ENCODE results near the gene TM4SF1. TPM values are rescaled to one million over a fixed set of nuclear protein-coding genes. Genes with fewer than 3 reads are reported as not detected.

The TM4SF1 gene
- polyA plus RNA-seq, 1 of the 3 experiments (the other 2 are of a cell fraction): 209 TPM

DNA sequence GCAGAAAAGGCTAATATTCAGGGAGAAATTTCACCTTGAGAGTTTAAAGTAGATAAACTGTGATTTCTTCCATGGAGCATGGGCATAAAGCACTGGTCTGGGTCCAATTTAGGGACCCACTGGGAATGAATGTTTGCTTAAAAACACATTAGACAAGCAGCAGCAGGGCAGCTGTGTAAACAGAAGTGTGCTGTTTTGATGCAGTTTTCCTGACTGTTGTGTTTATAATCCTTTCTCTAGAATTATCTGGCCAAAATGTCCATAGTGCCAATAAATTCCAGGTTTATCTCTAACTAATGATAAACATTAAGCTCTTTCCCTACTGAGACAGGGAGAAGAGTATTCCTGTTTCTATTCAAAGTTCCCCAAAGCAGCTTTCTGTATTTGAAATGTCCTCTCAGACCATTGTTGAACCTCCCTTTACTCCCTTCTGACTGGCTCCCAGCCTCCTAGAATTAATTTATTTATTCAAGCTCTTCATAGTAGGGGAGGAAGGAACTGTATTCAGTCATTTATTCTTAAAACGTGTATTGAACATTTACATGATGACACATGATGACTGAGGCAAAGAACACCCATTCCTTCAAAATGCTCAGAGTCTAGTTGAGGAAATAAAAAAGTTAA lies 37.0 kb downstream of the TM4SF1 start:
- DNase-seq: no peak
- ChIA-PET CTCF (interaction anchor here (0.8 to 1.0 kb wide), 2 partner anchors 138 to 140 kb away, joined by 3 read pairs; no protein-coding TSS in a partner anchor), POLR2A (no interaction called here)
- Histone ChIP-seq H3K79me2 (ENCODE audit: insufficient read depth) (no peaks in the 10 kb centered on the region), H3K9ac (peak overlapping the region; percentile 58), H3K4me2 (peak overlapping the region; percentile 62), H3F3A (replicated peaks; ENCODE audit: insufficient read depth) (peaks cover 30% of the 10 kb centered on the region), H3K27ac (ENCODE audit: low read depth in 2 of 2, low read length in 1 of 2) (peak overlapping the region; percentile 84 to 88; a peak in 3 of 4 replicates), H4K20me1 (ENCODE audit: insufficient read depth) (no peaks in the 10 kb centered on the region), H3K27me3 (ENCODE audit: insufficient read depth) (no peaks in the 10 kb centered on the region), H3K9me2 (no peaks in the 10 kb centered on the region), H3K9me3 (no peaks in the 10 kb centered on the region), H2AFZ (ENCODE audit: low read depth) (peak overlapping the region; percentile 10; the same call in 1 of the 2 replicates), H3K4me3 (ENCODE audit: low read depth in 2 of 2, low read length in 1 of 2) (peak overlapping the region in 1 of 2 experiments; percentile 14; a peak in 1 of 4 replicates), H3K4me1 (ENCODE audit: control insufficient read depth in 1 of 2, insufficient read depth in 2 of 2, low read depth in 1 of 2, low read length in 1 of 2) (peaks cover 0 to 26% of the 10 kb centered on the region in 2 experiments; a peak in 3 of 4 replicates), H3K36me3 (replicated peaks in 1 of 2; ENCODE audit: control insufficient read depth in 1 of 2, insufficient read depth in 2 of 2, low read length in 1 of 2) (no peaks in the 10 kb centered on the region)
- TF ChIP-seq TCF12 (IDR thresholded peaks at IDR 0.05): 0 out of 2 replicates have a peak, but pooled peaks have one; percentile 2
- TF ChIP-seq, protein P1, sequence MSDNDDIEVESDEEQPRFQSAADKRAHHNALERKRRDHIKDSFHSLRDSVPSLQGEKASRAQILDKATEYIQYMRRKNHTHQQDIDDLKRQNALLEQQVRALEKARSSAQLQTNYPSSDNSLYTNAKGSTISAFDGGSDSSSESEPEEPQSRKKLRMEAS (IDR thresholded peaks at IDR 0.05; ENCODE audit: low read depth): no peak
- TF ChIP-seq YY1 (IDR thresholded peaks at IDR 0.05; ENCODE audit: low read depth): no peak
- no peak for TF ChIP-seq MXI1 (IDR thresholded peaks at IDR 0.05; ENCODE audit: low read depth, low read length)
- TF ChIP-seq FOXJ3 (CRISPR knock-in tag; IDR thresholded peaks at IDR 0.05): no peak
- TF ChIP-seq, protein P2, sequence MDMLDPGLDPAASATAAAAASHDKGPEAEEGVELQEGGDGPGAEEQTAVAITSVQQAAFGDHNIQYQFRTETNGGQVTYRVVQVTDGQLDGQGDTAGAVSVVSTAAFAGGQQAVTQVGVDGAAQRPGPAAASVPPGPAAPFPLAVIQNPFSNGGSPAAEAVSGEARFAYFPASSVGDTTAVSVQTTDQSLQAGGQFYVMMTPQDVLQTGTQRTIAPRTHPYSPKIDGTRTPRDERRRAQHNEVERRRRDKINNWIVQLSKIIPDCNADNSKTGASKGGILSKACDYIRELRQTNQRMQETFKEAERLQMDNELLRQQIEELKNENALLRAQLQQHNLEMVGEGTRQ (IDR thresholded peaks at IDR 0.05; ENCODE audit: borderline replicate concordance, low read depth, low read length): no peak
- TF ChIP-seq NRF1 (IDR thresholded peaks at IDR 0.05; ENCODE audit: low read depth, low read length): no peak
- TF ChIP-seq, protein P3, sequence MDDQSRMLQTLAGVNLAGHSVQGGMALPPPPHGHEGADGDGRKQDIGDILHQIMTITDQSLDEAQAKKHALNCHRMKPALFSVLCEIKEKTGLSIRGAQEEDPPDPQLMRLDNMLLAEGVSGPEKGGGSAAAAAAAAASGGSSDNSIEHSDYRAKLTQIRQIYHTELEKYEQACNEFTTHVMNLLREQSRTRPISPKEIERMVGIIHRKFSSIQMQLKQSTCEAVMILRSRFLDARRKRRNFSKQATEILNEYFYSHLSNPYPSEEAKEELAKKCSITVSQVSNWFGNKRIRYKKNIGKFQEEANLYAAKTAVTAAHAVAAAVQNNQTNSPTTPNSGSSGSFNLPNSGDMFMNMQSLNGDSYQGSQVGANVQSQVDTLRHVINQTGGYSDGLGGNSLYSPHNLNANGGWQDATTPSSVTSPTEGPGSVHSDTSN (IDR thresholded peaks at IDR 0.05): no peak
- 7% methylated on average over 1 of the region's 1 CpG for WGBS (ENCODE audit: low lambda C conversion rate)

DNA sequence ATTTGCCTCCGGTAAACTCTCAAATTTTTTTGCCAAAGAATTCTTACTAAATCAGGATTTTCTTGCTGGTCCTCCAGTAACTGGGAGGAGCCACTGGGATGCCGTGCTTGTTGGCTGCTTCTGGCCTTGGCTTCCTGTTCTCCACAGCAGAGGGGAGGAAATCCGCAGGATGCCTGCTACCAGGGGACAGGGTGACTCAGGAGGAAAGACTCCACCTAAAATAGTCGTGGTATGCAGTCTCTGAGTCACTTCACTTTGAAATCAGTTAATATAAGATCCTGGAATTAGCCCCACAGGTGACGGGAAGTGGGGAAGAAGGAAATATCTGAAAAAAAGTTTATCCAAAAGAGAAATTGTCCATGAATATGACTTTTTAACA lies 37.5 kb downstream of the TM4SF1 start:
- ChIA-PET CTCF (interaction anchor here (1.5 kb wide), 1 partner anchor 13 kb away, joined by 3 read pairs; no protein-coding TSS in a partner anchor), POLR2A (no interaction called here)
- WGBS (ENCODE audit: low lambda C conversion rate): 4% methylated on average over 5 of the region's 5 CpGs
- TF ChIP-seq, protein P4, sequence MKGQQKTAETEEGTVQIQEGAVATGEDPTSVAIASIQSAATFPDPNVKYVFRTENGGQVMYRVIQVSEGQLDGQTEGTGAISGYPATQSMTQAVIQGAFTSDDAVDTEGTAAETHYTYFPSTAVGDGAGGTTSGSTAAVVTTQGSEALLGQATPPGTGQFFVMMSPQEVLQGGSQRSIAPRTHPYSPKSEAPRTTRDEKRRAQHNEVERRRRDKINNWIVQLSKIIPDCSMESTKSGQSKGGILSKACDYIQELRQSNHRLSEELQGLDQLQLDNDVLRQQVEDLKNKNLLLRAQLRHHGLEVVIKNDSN (IDR thresholded peaks at IDR 0.05; ENCODE audit: borderline replicate concordance, low read depth): no peak; the same call in 1 of the 2 replicates
- peak; percentile 40 to 95; a peak in 3 of 4 replicates for TF ChIP-seq EP300 (IDR thresholded peaks at IDR 0.05; ENCODE audit: borderline replicate concordance in 1 of 2, low read depth in 1 of 2, low read length in 1 of 2)
- no peak for TF ChIP-seq CHD2 (IDR thresholded peaks at IDR 0.05; ENCODE audit: low read length, partially characterized antibody)
- TF ChIP-seq GABPA (IDR thresholded peaks at IDR 0.05; ENCODE audit: low read depth): peak; percentile 64
- TF ChIP-seq ELF1 (IDR thresholded peaks at IDR 0.05): peak; percentile 57; the same call in 1 of the 2 replicates
- TF ChIP-seq, protein P1 (IDR thresholded peaks at IDR 0.05; ENCODE audit: low read depth): peak; percentile 42
- TF ChIP-seq, protein P2 (IDR thresholded peaks at IDR 0.05; ENCODE audit: borderline replicate concordance, low read depth, low read length): no peak
- TF ChIP-seq EZH2phosphoT487 (IDR thresholded peaks at IDR 0.05; ENCODE audit: borderline replicate concordance, low read depth): no peak
- TF ChIP-seq SIN3A (IDR thresholded peaks at IDR 0.05; ENCODE audit: borderline replicate concordance, low read depth, low read length): no peak; the same call in 1 of the 2 replicates
- TF ChIP-seq NFIC (IDR thresholded peaks at IDR 0.05; ENCODE audit: borderline replicate concordance): peak; percentile 73; the same call in 1 of the 2 replicates
- peak; percentile 82; the same call in 1 of the 2 replicates for TF ChIP-seq RXRA (IDR thresholded peaks at IDR 0.05; ENCODE audit: borderline replicate concordance, low read depth)
- TF ChIP-seq MEF2A (IDR thresholded peaks at IDR 0.05; ENCODE audit: borderline replicate concordance, low read depth): peak; percentile 98
- TF ChIP-seq GATA2 (CRISPR knock-in tag; IDR thresholded peaks at IDR 0.05): no peak
- TF ChIP-seq, protein P5, sequence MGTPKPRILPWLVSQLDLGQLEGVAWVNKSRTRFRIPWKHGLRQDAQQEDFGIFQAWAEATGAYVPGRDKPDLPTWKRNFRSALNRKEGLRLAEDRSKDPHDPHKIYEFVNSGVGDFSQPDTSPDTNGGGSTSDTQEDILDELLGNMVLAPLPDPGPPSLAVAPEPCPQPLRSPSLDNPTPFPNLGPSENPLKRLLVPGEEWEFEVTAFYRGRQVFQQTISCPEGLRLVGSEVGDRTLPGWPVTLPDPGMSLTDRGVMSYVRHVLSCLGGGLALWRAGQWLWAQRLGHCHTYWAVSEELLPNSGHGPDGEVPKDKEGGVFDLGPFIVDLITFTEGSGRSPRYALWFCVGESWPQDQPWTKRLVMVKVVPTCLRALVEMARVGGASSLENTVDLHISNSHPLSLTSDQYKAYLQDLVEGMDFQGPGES (IDR thresholded peaks at IDR 0.05; ENCODE audit: low read depth, low read length): no peak
- TF ChIP-seq FOSL2 (IDR thresholded peaks at IDR 0.05; ENCODE audit: borderline replicate concordance, low read depth): peak; percentile 99
- no peak for TF ChIP-seq YY1 (IDR thresholded peaks at IDR 0.05; ENCODE audit: low read depth)

More for the DNA sequence above, 37.5 kb downstream of the TM4SF1 start:
- no peak for DNase-seq
- Histone ChIP-seq H3K79me2 (ENCODE audit: insufficient read depth) (no peaks in the 10 kb centered on the region), H4K20me1 (ENCODE audit: insufficient read depth) (no peaks in the 10 kb centered on the region), H3K4me2 (peak overlapping the region; percentile 62), H3K4me1 (ENCODE audit: control insufficient read depth in 1 of 2, insufficient read depth in 2 of 2, low read depth in 1 of 2, low read length in 1 of 2) (peaks cover 0 to 26% of the 10 kb centered on the region in 2 experiments; a peak in 3 of 4 replicates), H3K36me3 (replicated peaks in 1 of 2; ENCODE audit: control insufficient read depth in 1 of 2, insufficient read depth in 2 of 2, low read length in 1 of 2) (no peaks in the 10 kb centered on the region), H3K9me2 (no peaks in the 10 kb centered on the region), H2AFZ (ENCODE audit: low read depth) (peak overlapping the region; percentile 44; the same call in 1 of the 2 replicates), H3K9me3 (no peaks in the 10 kb centered on the region), H3K9ac (peak overlapping the region; percentile 58), H3K27ac (ENCODE audit: low read depth in 2 of 2, low read length in 1 of 2) (peak overlapping the region; percentile 84 to 88; a peak in 3 of 4 replicates), H3F3A (replicated peaks; ENCODE audit: insufficient read depth) (peaks cover 30% of the 10 kb centered on the region), H3K4me3 (ENCODE audit: low read depth in 2 of 2, low read length in 1 of 2) (peak overlapping the region in 1 of 2 experiments; percentile 14; a peak in 1 of 4 replicates), H3K27me3 (ENCODE audit: insufficient read depth) (no peaks in the 10 kb centered on the region)
